Measurements from ENCODE around the gene CTBP1.

GRCh38 chr4:1238676-1239000 lies 10.3 kb downstream of the CTBP1 start:
- TF ChIP-seq EZH2 (IDR thresholded peaks at IDR 0.05; ENCODE audit: insufficient read depth, poor library complexity, severe bottlenecking) (no peak), EZH2phosphoT487 (IDR thresholded peaks at IDR 0.05; ENCODE audit: insufficient read depth, low read depth) (no peak)

All from GM23248 (cell line).